Naive B cell (primary cell): ENCODE results near the gene GARIN5B. TPM values are rescaled to one million over a fixed set of nuclear protein-coding genes. Genes with fewer than 3 reads are reported as not detected.
"Not testable (repeated sequence)": the region's sequence is repeated elsewhere in the genome, so short reads cannot be mapped to it uniquely, and the experiment has no call there.

Experiments used
- ATAC-seq, 2 donors: fragments of 150-1000 bp; cut with Tn5 transposase; 2 replicates each; pipeline ENCODE4 v1.10.0; 2021; ENCODE audit warnings: low read depth in 2 of 2, mild to moderate bottlenecking in 2 of 2, moderate library complexity in 2 of 2
- DNase-seq: peaks from one replicate; pipeline ENCODE4 v3.0.0; 2022
- H3K27ac Mint-ChIP-seq, 6 donors: one replicate each; pipeline ENCODE4 v1.8.0; 2020 to 2022; ENCODE audit warnings: mild to moderate bottlenecking in 6 of 6, mixed read lengths in 6 of 6, moderate library complexity in 5 of 6, inconsistent platforms in 2 of 6
- H3K27me3 Mint-ChIP-seq, 3 donors: one replicate each; pipeline ENCODE4 v1.8.0; 2021 to 2022; ENCODE audit warnings: mixed read lengths in 3 of 3, mild to moderate bottlenecking in 1 of 3
- H3K36me3 Mint-ChIP-seq, 2 donors: one replicate each; pipeline ENCODE4 v1.8.0; 2020 to 2022; ENCODE audit warnings: mixed read lengths in 2 of 2, inconsistent platforms in 1 of 2, mild to moderate bottlenecking in 1 of 2
- H3K4me1 Mint-ChIP-seq, 3 donors: one replicate each; pipeline ENCODE4 v1.8.0; 2020 to 2022; ENCODE audit warnings: mixed read lengths in 3 of 3, inconsistent platforms in 1 of 3, mild to moderate bottlenecking in 1 of 3, moderate library complexity in 1 of 3
- H3K4me3 Mint-ChIP-seq, 8 donors: one replicate each; pipeline ENCODE4 v1.8.0; 2020 to 2022; ENCODE audit warnings: mild to moderate bottlenecking in 8 of 8, mixed read lengths in 8 of 8, moderate library complexity in 8 of 8, inconsistent platforms in 2 of 8
- H3K9me3 Mint-ChIP-seq, 7 donors: one replicate each; pipeline ENCODE4 v1.8.0; 2020 to 2022; ENCODE audit warnings: mixed read lengths in 7 of 7, mild to moderate bottlenecking in 5 of 7, inconsistent platforms in 2 of 7, moderate library complexity in 1 of 7
- polyA plus RNA-seq, 6 donors: library from polyadenylated mRNA; unstranded; fragments of 300-500 nt; fragmentation: Illumina TruSeq; gene quantifications; one replicate each; pipeline ENCODE4 v1.2.3, GENCODE V29; 2021; ENCODE audit warnings: low read depth in 6 of 6

Gene GARIN5B
- not detected for polyA plus RNA-seq

DNA sequence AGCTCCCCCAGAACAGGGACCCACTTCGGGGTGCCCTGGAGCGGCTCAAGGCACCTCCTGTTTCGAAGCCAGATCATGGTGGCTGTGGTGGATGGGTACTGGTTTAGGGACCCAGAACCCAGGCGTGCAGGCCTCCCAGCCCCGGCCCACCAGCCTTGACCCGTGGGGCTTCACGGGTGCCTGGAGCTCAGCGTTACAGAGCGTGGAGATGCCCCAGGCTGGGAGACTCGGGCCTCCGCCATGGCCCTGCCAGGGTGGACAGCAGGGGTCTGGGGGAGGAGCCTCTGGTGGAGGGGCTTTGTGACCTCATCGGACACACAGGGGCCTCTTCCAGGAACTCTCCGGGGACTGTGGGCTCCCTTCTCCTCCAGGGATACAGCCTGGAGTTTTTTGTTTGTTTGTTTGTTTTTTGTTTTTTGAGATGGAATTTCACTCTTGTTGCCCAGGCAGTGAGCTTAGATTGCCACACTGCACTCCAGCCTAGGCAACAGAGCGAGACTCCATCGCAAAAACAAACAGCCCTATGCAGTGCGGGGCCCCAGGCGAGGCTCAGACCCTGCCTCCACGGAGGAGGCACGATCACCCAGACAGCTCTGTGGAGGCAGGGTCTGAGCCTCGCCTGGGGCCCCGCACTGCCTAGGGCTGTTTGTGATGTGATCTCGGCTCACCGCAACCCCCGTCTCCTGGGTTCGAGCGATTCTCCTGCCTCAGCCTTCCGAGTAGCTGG, at the start of gene GARIN5B:
GARIN5B (minus strand) TSS at position 271 of the 727 bp plus-strand sequence; CDS start at position 77, 194 bp downstream.
- peaks cover 7 to 46% (median 13%) of the 10 kb centered on the region in 3 donors for H3K27me3 Mint-ChIP-seq
- ATAC-seq (no peak), DNase-seq (no peak)
- no peaks in the 10 kb centered on the region for H3K4me1 Mint-ChIP-seq
- no peak within 1 kb of the TSS for H3K4me3 Mint-ChIP-seq
- peak within 1 kb of the TSS in 1 of 6 donors; percentile 30 for H3K27ac Mint-ChIP-seq
- no peaks in the 10 kb centered on the region for H3K36me3 Mint-ChIP-seq
- no peaks in the 10 kb centered on the region for H3K9me3 Mint-ChIP-seq

DNA sequence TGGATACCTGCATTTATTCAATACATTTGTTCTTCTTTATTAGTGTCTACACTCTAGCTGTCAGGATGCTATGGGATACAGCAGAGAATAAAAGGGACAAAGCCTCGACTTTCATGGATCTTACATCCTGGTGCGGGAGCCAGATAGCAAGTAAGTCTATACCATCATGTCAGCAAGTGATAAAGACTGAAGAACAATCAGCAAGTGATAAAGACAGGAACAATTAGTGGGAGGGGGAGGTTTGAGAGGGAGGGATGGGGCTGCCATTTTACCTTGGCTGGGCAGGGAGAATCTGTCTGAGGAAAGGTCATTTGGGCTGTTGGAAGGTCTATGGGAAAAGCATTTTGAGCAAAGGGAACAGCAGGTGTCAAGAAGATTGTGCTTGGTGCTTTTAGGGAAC, 47.1 kb upstream of the GARIN5B start:
- ATAC-seq (no peak), DNase-seq (no peak)
- H3K9me3 Mint-ChIP-seq: peaks cover 2 to 11% (median 8%) of the 10 kb centered on the region in 7 donors
- H3K4me3 Mint-ChIP-seq: peak overlapping the region in 3 of 8 donors; percentile 1 to 74 (median 29)
- no peaks in the 10 kb centered on the region for H3K27me3 Mint-ChIP-seq
- peaks cover 8 to 20% of the 10 kb centered on the region in 2 donors for H3K36me3 Mint-ChIP-seq
- peaks cover 19 to 31% (median 20%) of the 10 kb centered on the region in 3 donors for H3K4me1 Mint-ChIP-seq
- peak overlapping the region in 2 of 6 donors; percentile 40 to 92 for H3K27ac Mint-ChIP-seq

DNA sequence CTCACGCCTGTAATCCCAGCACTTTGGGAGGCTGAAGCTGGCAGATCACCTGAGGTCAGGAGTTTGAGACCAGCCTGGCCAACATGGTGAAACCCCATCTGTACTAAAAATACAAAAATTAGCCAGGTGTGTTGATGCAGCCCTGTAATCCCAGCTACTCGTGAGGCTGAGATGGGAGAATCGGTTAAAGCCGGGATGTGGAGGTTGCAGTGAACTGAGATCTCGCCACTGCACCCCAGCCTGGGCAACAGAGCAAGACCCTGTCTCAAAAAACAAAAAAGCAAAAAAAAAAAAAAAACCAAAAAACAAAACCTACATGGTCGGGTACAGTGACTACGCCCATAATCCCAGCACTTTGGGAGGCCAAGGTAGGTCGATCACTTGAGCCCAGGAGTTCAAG, 46.1 kb upstream of the GARIN5B start:
- Mint-ChIP-seq H3K9me3 (peaks cover 2 to 11% (median 8%) of the 10 kb centered on the region in 7 donors), H3K4me3 (peak overlapping the region in 7 of 8 donors; percentile 66 to 96 (median 92)), H3K4me1 (peaks cover 19 to 31% (median 20%) of the 10 kb centered on the region in 3 donors), H3K27ac (peak overlapping the region; percentile 71 to 100 (median 98)), H3K36me3 (peaks cover 8 to 20% of the 10 kb centered on the region in 2 donors)
- not testable (repeated sequence) for DNase-seq, H3K27me3 Mint-ChIP-seq, ATAC-seq

DNA sequence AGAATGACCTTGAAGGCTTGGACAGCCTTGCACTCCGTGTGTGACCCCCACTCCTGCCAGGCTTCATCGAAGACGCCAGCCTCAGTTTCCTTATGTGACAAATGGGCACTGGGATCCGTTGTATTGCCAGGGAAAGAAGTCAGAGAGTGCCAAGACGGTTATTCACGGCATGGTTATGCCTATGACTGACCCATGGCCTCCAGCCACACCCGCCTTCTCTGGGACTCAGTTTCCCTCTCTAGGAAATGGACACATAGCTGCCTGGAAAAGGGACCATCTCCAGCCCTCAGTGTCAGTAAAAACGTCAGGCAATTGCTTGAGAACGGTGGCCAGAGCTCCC, 45.4 kb upstream of the GARIN5B start:
- H3K4me3 Mint-ChIP-seq: peak overlapping the region; percentile 91 to 99 (median 94)
- H3K27me3 Mint-ChIP-seq: no peaks in the 10 kb centered on the region
- ATAC-seq (no peak), DNase-seq (no peak)
- peaks cover 2 to 11% (median 8%) of the 10 kb centered on the region in 7 donors for H3K9me3 Mint-ChIP-seq
- H3K36me3 Mint-ChIP-seq: peaks cover 8 to 20% of the 10 kb centered on the region in 2 donors
- peak overlapping the region; percentile 98 to 100 (median 100) for H3K27ac Mint-ChIP-seq
- H3K4me1 Mint-ChIP-seq: peaks cover 19 to 31% (median 20%) of the 10 kb centered on the region in 3 donors

DNA sequence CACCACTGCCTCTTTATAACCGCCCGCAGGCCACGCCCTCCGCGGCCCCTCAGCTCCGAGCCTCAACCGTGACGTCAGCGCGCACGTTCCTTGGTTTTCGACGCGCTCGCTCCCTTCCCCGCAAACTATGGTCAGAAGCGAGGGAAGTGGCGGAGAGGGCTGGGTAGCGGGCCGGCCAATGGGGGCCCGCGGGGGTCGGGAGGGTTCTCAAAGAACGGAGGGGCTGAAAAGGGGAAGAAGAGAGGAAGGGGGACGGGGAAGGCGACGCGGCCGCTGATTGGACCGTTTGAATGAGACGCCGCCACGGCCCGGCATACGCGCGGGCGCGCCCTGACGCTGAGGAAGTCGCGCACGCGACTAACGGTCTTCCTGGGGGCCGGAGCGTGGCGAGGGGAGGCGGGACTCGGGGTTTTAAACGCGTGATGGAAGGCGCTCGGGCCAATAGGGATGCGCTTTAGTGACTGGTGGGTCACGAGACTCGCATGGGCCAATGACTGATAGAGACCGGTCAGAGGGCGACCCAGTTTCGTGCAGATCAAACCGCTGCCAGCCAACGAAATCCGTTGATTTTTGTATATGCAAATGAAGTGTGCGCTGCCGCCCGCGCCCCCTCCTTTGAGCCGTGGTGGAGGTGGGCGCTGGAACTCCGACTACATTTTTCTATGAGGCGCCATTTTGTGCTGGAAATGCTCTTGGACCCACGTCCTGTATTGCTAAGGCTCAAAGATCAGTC, 44.9 kb upstream of the GARIN5B start:
- H3K9me3 Mint-ChIP-seq: peaks cover 2 to 11% (median 8%) of the 10 kb centered on the region in 7 donors
- ATAC-seq (peak; percentile 83 to 87), DNase-seq (peak; percentile 98)
- H3K4me3 Mint-ChIP-seq: peak overlapping the region; percentile 91 to 99 (median 94)
- peak overlapping the region; percentile 98 to 100 (median 100) for H3K27ac Mint-ChIP-seq
- peaks cover 20 to 31% (median 23%) of the 10 kb centered on the region in 3 donors for H3K4me1 Mint-ChIP-seq
- H3K27me3 Mint-ChIP-seq: no peaks in the 10 kb centered on the region
- peaks cover 8 to 25% of the 10 kb centered on the region in 2 donors for H3K36me3 Mint-ChIP-seq

DNA sequence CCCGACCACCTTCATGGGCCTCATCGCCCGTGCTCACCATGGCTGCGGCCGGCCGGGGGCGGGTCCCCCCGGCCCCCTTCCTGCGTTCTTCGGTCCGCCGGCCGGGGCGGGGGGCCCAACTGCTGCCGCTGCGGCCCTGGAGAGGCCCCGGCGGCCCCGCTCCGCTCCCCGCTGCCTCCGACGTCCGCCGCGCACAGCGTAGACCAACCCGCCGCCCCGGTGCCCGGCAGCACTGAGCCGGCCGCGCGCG, 44.4 kb upstream of the GARIN5B start, which contains the start of gene UBE2S:
UBE2S (minus strand) TSS at position 239 of the 250 bp plus-strand sequence; CDS start at position 40, 199 bp downstream.
- DNase-seq: not testable (repeated sequence)
- Mint-ChIP-seq H3K36me3 (peaks cover 8 to 26% of the 10 kb centered on the region in 2 donors), H3K27ac (peak within 1 kb of the TSS; percentile 98 to 100 (median 100))

DNA sequence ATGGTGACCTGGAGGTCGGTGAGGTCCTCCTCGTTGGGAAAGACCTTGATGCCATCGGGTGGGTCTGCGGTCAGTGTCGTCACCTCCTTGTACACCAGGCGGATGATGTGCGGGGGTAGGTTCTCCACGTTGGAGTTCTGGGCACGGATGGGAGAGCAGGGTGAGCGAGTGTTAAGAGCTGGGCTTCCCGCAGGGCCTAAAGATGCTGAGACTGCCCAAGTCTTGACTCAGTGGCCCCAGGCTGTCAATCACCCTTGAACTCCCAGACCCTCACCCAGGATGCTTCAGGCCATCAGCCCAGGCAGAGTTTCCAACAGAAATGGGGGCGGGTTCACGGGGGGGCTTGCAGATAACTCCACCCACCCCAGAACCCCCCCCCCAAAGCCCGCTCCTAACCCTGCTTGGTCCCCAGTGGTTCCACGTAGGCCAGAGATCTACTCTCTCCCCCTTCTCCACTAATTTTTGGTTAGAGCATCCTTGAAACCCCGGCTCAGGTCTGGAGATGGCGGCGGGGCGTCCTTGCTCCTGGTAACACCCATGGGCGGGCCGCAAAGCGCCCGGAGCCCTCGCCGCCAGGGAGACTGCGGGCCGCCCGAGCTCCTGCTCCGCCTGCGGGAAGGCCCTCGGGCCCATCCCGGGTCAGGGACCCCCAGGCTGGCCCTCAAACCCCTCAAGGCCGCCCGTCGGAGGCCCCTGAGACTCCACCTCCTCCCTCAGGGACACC, 43.9 kb upstream of the GARIN5B start:
- DNase-seq (no peak), ATAC-seq (no peak)
- Mint-ChIP-seq H3K27ac (peak overlapping the region; percentile 76 to 99 (median 94)), H3K27me3 (no peaks in the 10 kb centered on the region), H3K4me3 (peak overlapping the region; percentile 78 to 99 (median 91)), H3K4me1 (peaks cover 20 to 31% (median 23%) of the 10 kb centered on the region in 3 donors), H3K36me3 (peaks cover 10 to 26% of the 10 kb centered on the region in 2 donors), H3K9me3 (peaks cover 2 to 11% (median 8%) of the 10 kb centered on the region in 7 donors)

More for the DNA sequence above, 44.4 kb upstream of the GARIN5B start, which contains the start of gene UBE2S:
- peaks cover 2 to 11% (median 8%) of the 10 kb centered on the region in 7 donors for H3K9me3 Mint-ChIP-seq
- not testable (repeated sequence) for H3K27me3 Mint-ChIP-seq
- H3K4me3 Mint-ChIP-seq: peak within 1 kb of the TSS; percentile 91 to 99 (median 94)
- H3K4me1 Mint-ChIP-seq: peaks cover 20 to 31% (median 23%) of the 10 kb centered on the region in 3 donors
- peak in 1 of 2 donors; percentile 1 for ATAC-seq

DNA sequence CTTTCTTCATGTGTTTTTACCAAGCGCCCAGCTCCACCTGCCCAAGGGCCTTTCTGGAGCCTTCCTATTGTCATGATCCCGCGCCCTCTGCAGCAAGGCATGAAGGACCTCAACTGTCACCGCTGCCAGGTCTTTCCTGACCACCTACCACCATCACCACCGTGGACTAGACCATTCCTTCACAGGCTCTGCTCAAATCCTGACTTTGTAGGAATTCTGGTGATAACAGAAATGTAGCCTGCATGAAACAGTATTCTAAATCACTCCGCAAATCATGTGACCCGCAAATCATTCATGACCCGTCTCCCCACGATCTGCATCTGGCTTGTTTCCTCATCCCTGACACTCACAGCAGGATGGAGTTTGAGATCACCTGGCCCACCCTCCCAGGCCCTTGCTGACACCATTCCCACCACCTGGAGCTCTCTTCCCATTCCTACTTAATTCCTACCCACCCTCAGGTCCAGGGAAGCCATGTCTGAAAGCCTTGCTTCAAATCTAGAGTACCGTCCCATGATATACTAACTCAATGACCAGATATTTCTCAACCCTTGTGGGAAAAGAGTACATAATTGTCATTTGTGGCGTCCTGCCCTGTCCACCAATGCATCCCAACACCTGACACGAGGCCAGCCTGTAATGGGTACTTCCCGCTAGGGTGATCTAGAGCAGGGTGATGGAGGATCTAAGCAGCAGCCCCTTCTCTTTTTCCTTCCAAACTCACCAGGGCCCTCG, 43.2 kb upstream of the GARIN5B start:
- Mint-ChIP-seq H3K9me3 (peaks cover 2 to 11% (median 8%) of the 10 kb centered on the region in 7 donors), H3K4me3 (peak overlapping the region; percentile 78 to 92 (median 88)), H3K36me3 (peaks cover 12 to 26% of the 10 kb centered on the region in 2 donors), H3K27me3 (no peaks in the 10 kb centered on the region), H3K4me1 (peaks cover 20 to 31% (median 26%) of the 10 kb centered on the region in 3 donors), H3K27ac (peak overlapping the region; percentile 76 to 99 (median 94))
- no peak for DNase-seq
- no peak for ATAC-seq

DNA sequence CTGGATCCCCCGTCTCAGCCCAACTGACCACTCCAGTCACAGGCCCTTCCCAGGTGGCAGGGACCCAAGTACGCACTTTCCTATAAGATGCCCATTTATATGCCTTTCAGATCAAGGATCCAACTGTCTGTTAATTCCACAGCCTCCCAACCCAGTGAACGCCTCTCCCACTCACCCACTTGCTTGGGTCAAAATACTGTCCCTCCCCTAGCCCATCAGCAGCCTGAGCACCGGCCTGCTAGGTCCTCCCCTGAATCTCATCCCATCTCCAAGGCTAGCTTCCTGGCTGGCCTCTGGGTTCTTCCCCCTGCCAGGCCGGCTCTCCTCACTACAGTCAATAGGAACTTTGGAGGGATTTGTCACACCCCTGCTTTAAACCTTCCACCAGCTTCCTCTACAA, 42.6 kb upstream of the GARIN5B start:
- Mint-ChIP-seq H3K27ac (peak overlapping the region in 5 of 6 donors; percentile 28 to 94 (median 91)), H3K9me3 (peaks cover 2 to 11% (median 6%) of the 10 kb centered on the region in 7 donors), H3K27me3 (no peaks in the 10 kb centered on the region), H3K36me3 (peaks cover 12 to 26% of the 10 kb centered on the region in 2 donors), H3K4me3 (peak overlapping the region in 6 of 8 donors; percentile 78 to 92 (median 86)), H3K4me1 (peaks cover 20 to 31% (median 26%) of the 10 kb centered on the region in 3 donors)
- ATAC-seq: no peak
- no peak for DNase-seq

DNA sequence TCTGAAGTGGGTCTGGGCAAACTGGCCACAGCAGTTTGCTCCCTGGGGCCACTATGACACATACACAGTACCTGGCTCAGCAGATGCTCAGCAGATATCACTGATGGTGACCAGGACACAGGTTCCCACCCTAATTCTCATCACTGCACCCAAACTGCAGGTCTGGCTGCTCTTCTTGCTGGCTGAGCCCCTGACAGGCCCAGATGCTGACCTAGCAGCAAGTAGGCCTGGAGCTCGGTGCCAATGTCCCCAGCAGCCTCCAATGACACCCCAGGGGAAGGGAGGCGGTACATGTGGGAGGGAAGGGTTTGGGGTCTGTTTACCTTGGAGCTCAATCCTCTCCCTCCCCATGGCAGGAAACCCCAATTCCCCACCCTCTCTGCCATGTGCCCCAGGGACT, 39.4 kb upstream of the GARIN5B start:
- Mint-ChIP-seq H3K27ac (peak overlapping the region in 1 of 6 donors; percentile 41), H3K4me3 (peak overlapping the region in 1 of 8 donors; percentile 30), H3K27me3 (no peaks in the 10 kb centered on the region), H3K4me1 (peaks cover 17 to 22% (median 18%) of the 10 kb centered on the region in 3 donors), H3K9me3 (no peaks in the 10 kb centered on the region), H3K36me3 (peaks cover 12 to 24% of the 10 kb centered on the region in 2 donors)
- no peak for DNase-seq
- no peak for ATAC-seq

DNA sequence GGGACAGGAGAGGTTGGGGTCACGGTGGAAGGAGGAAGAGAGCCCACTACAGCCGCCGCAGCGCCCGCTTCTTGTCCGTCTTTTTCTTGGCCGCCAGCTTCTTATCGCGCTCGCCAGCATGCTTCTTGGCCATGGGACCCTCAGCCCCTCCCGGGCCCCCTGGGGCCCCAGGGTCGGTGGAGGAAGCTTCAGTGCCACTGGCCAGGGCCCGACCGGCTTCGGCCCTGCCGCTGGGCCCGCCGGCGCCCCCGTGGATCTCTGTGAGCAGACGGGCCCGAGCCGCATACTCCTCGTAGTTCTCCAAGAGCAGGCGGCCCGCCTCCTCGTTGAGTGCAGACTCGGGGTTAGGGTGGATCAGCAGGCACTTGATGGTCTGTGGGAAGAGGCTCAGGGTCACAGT, 38.3 kb upstream of the GARIN5B start:
- ATAC-seq, H3K27ac Mint-ChIP-seq, H3K4me3 Mint-ChIP-seq, H3K27me3 Mint-ChIP-seq, DNase-seq, H3K9me3 Mint-ChIP-seq: not testable (repeated sequence)
- Mint-ChIP-seq H3K36me3 (peaks cover 12 to 17% of the 10 kb centered on the region in 2 donors), H3K4me1 (peaks cover 12 to 17% (median 13%) of the 10 kb centered on the region in 3 donors)

DNA sequence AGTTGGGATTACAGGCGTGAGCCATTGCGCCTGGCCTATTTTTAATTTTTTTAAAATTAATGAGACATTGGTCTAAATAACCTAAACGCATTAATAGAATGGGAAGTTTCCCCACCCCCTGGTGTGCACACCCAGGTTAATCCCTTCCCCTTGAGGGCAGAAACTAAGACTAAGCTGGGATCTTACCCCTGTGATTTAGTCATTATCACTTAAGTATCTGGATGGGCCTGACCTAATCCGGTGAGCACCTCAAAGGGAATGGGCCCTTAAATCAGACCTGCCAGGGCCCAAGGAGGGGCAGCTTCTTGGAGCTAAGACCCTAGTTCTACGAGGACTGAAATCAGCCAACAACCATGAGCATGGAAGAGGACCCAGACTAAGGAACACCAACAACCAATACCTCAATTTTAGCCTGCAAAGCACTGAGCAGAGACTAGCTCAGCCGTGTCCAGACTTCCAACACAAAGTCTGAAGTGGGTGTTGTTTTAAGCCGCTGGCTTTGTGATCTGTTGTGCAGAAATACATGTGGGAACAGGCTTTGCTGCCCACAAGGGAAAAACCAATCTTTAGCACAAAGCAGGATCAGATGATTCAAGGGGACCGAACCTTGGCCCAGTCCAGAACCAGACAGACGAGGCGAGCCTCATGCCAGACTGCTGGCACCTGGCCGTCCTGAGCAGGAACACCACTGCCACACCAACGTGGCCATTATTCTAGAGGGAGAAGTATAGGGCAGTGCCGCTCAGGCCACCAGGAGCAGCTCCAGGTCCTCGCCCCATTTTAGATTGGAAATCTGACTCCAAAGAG, 37.4 kb upstream of the GARIN5B start:
- H3K27me3 Mint-ChIP-seq: no peaks in the 10 kb centered on the region
- H3K9me3 Mint-ChIP-seq: no peaks in the 10 kb centered on the region
- H3K4me1 Mint-ChIP-seq: peaks cover 3 to 8% (median 4%) of the 10 kb centered on the region in 3 donors
- no peak for ATAC-seq
- H3K4me3 Mint-ChIP-seq: peak overlapping the region in 2 of 8 donors; percentile 3 to 53
- peaks cover 6 to 8% of the 10 kb centered on the region in 2 donors for H3K36me3 Mint-ChIP-seq
- DNase-seq: no peak
- H3K27ac Mint-ChIP-seq: no peak overlapping the region
